ENCODE data around the gene MFSD11. TPM values are rescaled to one million over a fixed set of nuclear protein-coding genes. Genes with fewer than 3 reads are reported as not detected.

The MFSD11 gene
- total and polyA plus RNA-seq, 2 of the 4 experiments (the other 2 are of a cell fraction): 12.3 to 16.1 TPM

GRCh38 chr17:76716146-76716838 is 21.6 kb upstream of the MFSD11 start:
- Histone ChIP-seq H3K27me3 (ENCODE audit: control insufficient read depth, insufficient read depth, low read length) (no peaks in the 10 kb centered on the region), H3K9ac (ENCODE audit: low read depth, low read length) (peak overlapping the region; percentile 9), H3K79me1 (ENCODE audit: low read depth in 1 of 2, low read length in 2 of 2) (peaks cover 46 to 79% of the 10 kb centered on the region in 2 experiments), H3K4me2 (ENCODE audit: low read depth, low read length) (peak overlapping the region; percentile 20), H3K36me3 (ENCODE audit: control insufficient read depth, insufficient read depth, low read length) (peaks cover 45% of the 10 kb centered on the region), H4K8ac (ENCODE audit: low read depth in 2 of 2, low read length in 2 of 2) (peak overlapping the region; percentile 25 to 94), H2AFZ (replicated peaks; ENCODE audit: low read length, poor library complexity) (peak overlapping the region; percentile 24), H4K20me1 (ENCODE audit: insufficient read depth, low read length) (peaks cover 41% of the 10 kb centered on the region), H2BK120ac (ENCODE audit: low read depth, low read length) (peak overlapping the region; percentile 89), H3K27ac (ENCODE audit: insufficient read depth, low read length) (peak overlapping the region; percentile 86), H2AK9ac (replicated peaks; ENCODE audit: low read depth, low read length, poor library complexity) (peak overlapping the region; percentile 95), H3K4me1 (ENCODE audit: control insufficient read depth, insufficient read depth, low read length) (peaks cover 14% of the 10 kb centered on the region), H4K91ac (ENCODE audit: insufficient read depth, low read depth, low read length) (peak overlapping the region; percentile 70), H2BK5ac (ENCODE audit: low read depth, low read length, poor library complexity, severe bottlenecking) (peak overlapping the region; percentile 87), H2BK20ac (ENCODE audit: low read depth, low read length) (peak overlapping the region; percentile 80), H3K23ac (ENCODE audit: low read depth, low read length) (peak overlapping the region; percentile 92), H3K4ac (ENCODE audit: low read depth, low read length) (peak overlapping the region; percentile 88), H3K9me3 (ENCODE audit: control insufficient read depth, insufficient read depth, low read length) (no peaks in the 10 kb centered on the region), H3K56ac (ENCODE audit: extremely low read depth, insufficient read depth, low read length) (peak overlapping the region; percentile 79), H2BK15ac (ENCODE audit: low read depth, low read length) (peak overlapping the region; percentile 11), H3K18ac (ENCODE audit: low read depth, low read length) (peak overlapping the region; percentile 59), H2AK5ac (ENCODE audit: low read depth, low read length) (peak overlapping the region; percentile 88), H4K5ac (ENCODE audit: low read depth, low read length) (peak overlapping the region; percentile 24), H3K9me1 (ENCODE audit: insufficient read depth, low read length) (peaks cover 7% of the 10 kb centered on the region), H3K4me3 (ENCODE audit: insufficient read depth, low read depth, low read length) (no peak overlapping the region), H3K14ac (replicated peaks; ENCODE audit: low read depth, low read length) (peak overlapping the region; percentile 83)
- DNase-seq (peak; percentile 99), ATAC-seq (ENCODE audit: low read depth) (peak; percentile 55)
- intact Hi-C loops (cut with micrococcal nuclease): loop anchor here (1.0 kb wide), 1 partner anchor 10 kb away; the partner anchor contains the start of genes JMJD6 and METTL23
- POLR2A ChIA-PET (ENCODE audit: unreplicated experiment): interaction anchor here (0.6 to 1.2 kb wide), 2 partner anchors 10 to 15 kb away, joined by 3 read pairs; partner anchors contain the start of genes JMJD6 and METTL23
- CTCF ChIA-PET: interaction anchor here (0.9 kb wide), 1 partner anchor 35 kb away, joined by 4 read pairs; no protein-coding TSS in a partner anchor
- WGBS, 2 experiments (ENCODE audit: extremely low coverage in 2 of 2, insufficient read length in 1 of 2): 68% methylated on average over 5 of the region's 13 CpGs; no CpG with 5 or more reads in 1 of the 2 experiments
- BruUV-seq (replicated peaks): no TSS peak
- dilution Hi-C loops (cut with HindIII; ENCODE audit: low sequenced_read_pairs, unreplicated experiment): no loop called here
- in situ Hi-C loops (cut with MboI; ENCODE audit: low sequenced_read_pairs): no loop called here
- TF ChIP-seq RFX5 (IDR thresholded peaks at IDR 0.05; ENCODE audit: low read depth, low read length): no peak
- no peak for TF ChIP-seq SMC3 (IDR thresholded peaks at IDR 0.05; ENCODE audit: low read depth, low read length)
- TF ChIP-seq NFE2L2 (IDR thresholded peaks at IDR 0.05; ENCODE audit: low read depth, low read length): peak; percentile 76
- TF ChIP-seq MXI1 (IDR thresholded peaks at IDR 0.05; ENCODE audit: borderline replicate concordance, low read depth, low read length): no peak
- peak; percentile 63; the same call in 1 of the 2 replicates for TF ChIP-seq BHLHE40 (IDR thresholded peaks at IDR 0.05; ENCODE audit: low read depth, low read length)
- TF ChIP-seq CEBPB (IDR thresholded peaks at IDR 0.05; ENCODE audit: low read depth, low read length): peak; percentile 93
- no peak for TF ChIP-seq MAFK (IDR thresholded peaks at IDR 0.05; ENCODE audit: low read depth, low read length)
- no peak for TF ChIP-seq CHD1 (IDR thresholded peaks at IDR 0.05; ENCODE audit: low read depth, low read length)
- no peak for TF ChIP-seq ELK1 (IDR thresholded peaks at IDR 0.05; ENCODE audit: borderline replicate concordance, low read depth, low read length)
- no peak for TF ChIP-seq MAZ (IDR thresholded peaks at IDR 0.05; ENCODE audit: borderline replicate concordance, low read depth, low read length)
- TF ChIP-seq CTCF (conservative IDR thresholded peaks at IDR 0.05; ENCODE audit: low read depth, low read length): no peak
- peak; percentile 21; the same call in 1 of the 2 replicates for TF ChIP-seq USF2 (IDR thresholded peaks at IDR 0.05; ENCODE audit: low read depth, low read length)
- no peak for TF ChIP-seq RAD21 (IDR thresholded peaks at IDR 0.05; ENCODE audit: low read length)

All from IMR-90 (cell line).